ENCODE data around the gene SPEM1.

Gene SPEM1

GRCh38 chr17:7407082-7407481, 13.0 kb upstream of the SPEM1 start:
- TF ChIP-seq CTCF (IDR thresholded peaks at IDR 0.05; ENCODE audit: low read depth, low read length): no peak

GRCh38 chr17:7407485-7408251, 12.5 kb upstream of the SPEM1 start, which contains the start of gene NLGN2:
Gene NLGN2, plus strand, starts transcription at chr17:7407845. Its CDS starts 411 bp downstream, at chr17:7408256.
- no peak for DNase-seq (ENCODE audit: extremely low read depth, low read depth)
- TF ChIP-seq CTCF (IDR thresholded peaks at IDR 0.05; ENCODE audit: low read depth, low read length): no peak

More at GRCh38 chr17:7407082-7407481, 13.0 kb upstream of the SPEM1 start:
- DNase-seq (ENCODE audit: extremely low read depth, low read depth): no peak

- DNase-seq (ENCODE audit: extremely low read depth, low read depth): no peak
- no peak for TF ChIP-seq CTCF (IDR thresholded peaks at IDR 0.05; ENCODE audit: low read depth, low read length)
Measured at GRCh38 chr17:7408252-7408727, 11.8 kb upstream of the SPEM1 start.

GRCh38 chr17:7408863-7409262, 11.3 kb upstream of the SPEM1 start:
- no peak for DNase-seq (ENCODE audit: extremely low read depth, low read depth)
- TF ChIP-seq CTCF (IDR thresholded peaks at IDR 0.05; ENCODE audit: low read depth, low read length): no peak

- no peak for TF ChIP-seq CTCF (IDR thresholded peaks at IDR 0.05; ENCODE audit: low read depth, low read length)
- DNase-seq (ENCODE audit: extremely low read depth, low read depth): no peak
Measured at GRCh38 chr17:7409716-7410115, 10.4 kb upstream of the SPEM1 start.

- TF ChIP-seq CTCF (IDR thresholded peaks at IDR 0.05; ENCODE audit: low read depth, low read length): no peak
- DNase-seq (ENCODE audit: extremely low read depth, low read depth): no peak
Measured at GRCh38 chr17:7410634-7411426, 9.3 kb upstream of the SPEM1 start.

- no peak for TF ChIP-seq CTCF (IDR thresholded peaks at IDR 0.05; ENCODE audit: low read depth, low read length)
- no peak for DNase-seq (ENCODE audit: extremely low read depth, low read depth)
Measured at GRCh38 chr17:7411427-7411750, 8.7 kb upstream of the SPEM1 start.
